Tongue (tissue), 2 donors: ENCODE results near the gene CNOT4. TPM values are rescaled to one million over a fixed set of nuclear protein-coding genes. Genes with fewer than 3 reads are reported as not detected.

Source experiments
- DNase-seq: peaks from one replicate; pipeline ENCODE4 v3.0.0-alpha.2; 2015
- total RNA-seq: library from RNA; depleted of rRNA; stranded (reverse); fragments of >200 nt; gene quantifications from one replicate; pipeline ENCODE4 v1.2.3, GENCODE V29; 2014

CNOT4 gene
- total RNA-seq, 1 donor from 2014 or later = 19.0 TPM

- no peak for DNase-seq
Observed at GRCh38 chr7:135392701-135393100, 117.2 kb downstream of the CNOT4 start.

- DNase-seq = no peak
Observed at GRCh38 chr7:135391514-135391913, 118.4 kb downstream of the CNOT4 start.

- no peak for DNase-seq
Observed at GRCh38 chr7:135390829-135391228, 119.1 kb downstream of the CNOT4 start.

GRCh38 chr7:135389971-135390370 is 119.9 kb downstream of the CNOT4 start:
- no peak for DNase-seq

GRCh38 chr7:135388616-135389015 is 121.3 kb downstream of the CNOT4 start:
- DNase-seq = no peak

- DNase-seq = peak; percentile 16
Observed at GRCh38 chr7:135386776-135387175, 123.1 kb downstream of the CNOT4 start.

GRCh38 chr7:135386181-135386580 is 123.7 kb downstream of the CNOT4 start:
- DNase-seq = no peak

- peak; percentile 46 for DNase-seq
Observed at GRCh38 chr7:135385209-135385608, 124.7 kb downstream of the CNOT4 start.

GRCh38 chr7:135383525-135384175 is 126.3 kb downstream of the CNOT4 start:
- DNase-seq = no peak

- DNase-seq = no peak
Observed at GRCh38 chr7:135382173-135382572, 127.7 kb downstream of the CNOT4 start.

GRCh38 chr7:135381369-135381768 is 128.5 kb downstream of the CNOT4 start:
- DNase-seq = no peak

GRCh38 chr7:135380351-135380750 is 129.6 kb downstream of the CNOT4 start:
- peak; percentile 35 for DNase-seq

GRCh38 chr7:135377171-135377570 is 132.7 kb downstream of the CNOT4 start:
- DNase-seq = no peak

GRCh38 chr7:135375908-135376699 is 133.8 kb downstream of the CNOT4 start:
- DNase-seq = no peak

- no peak for DNase-seq
Observed at GRCh38 chr7:135374736-135375135, 135.2 kb downstream of the CNOT4 start.

- DNase-seq = no peak
Observed at GRCh38 chr7:135372222-135372621, 137.7 kb downstream of the CNOT4 start.

- no peak for DNase-seq
Observed at GRCh38 chr7:135370656-135371055, 139.2 kb downstream of the CNOT4 start.

GRCh38 chr7:135369405-135369804 is 140.5 kb downstream of the CNOT4 start:
- DNase-seq = no peak

GRCh38 chr7:135368416-135369186 is 141.3 kb downstream of the CNOT4 start:
- DNase-seq = no peak

- no peak for DNase-seq
Observed at GRCh38 chr7:135366843-135367508, 142.9 kb downstream of the CNOT4 start.

GRCh38 chr7:135365721-135366120 is 144.2 kb downstream of the CNOT4 start:
- no peak for DNase-seq

GRCh38 chr7:135364206-135364605 is 145.7 kb downstream of the CNOT4 start:
- no peak for DNase-seq

- DNase-seq = no peak
Observed at GRCh38 chr7:135362871-135363270, 147.0 kb downstream of the CNOT4 start.
